Neural progenitor cell (in vitro differentiated cells): Measurements from ENCODE around the gene VSIG2. TPM values are rescaled to one million over a fixed set of nuclear protein-coding genes. Genes with fewer than 3 reads are reported as not detected.

Experiments
- DNase-seq: peaks from one replicate; pipeline ENCODE4 v3.0.0-alpha.2; 2016; ENCODE audit warnings: low spot score
- H2AFZ ChIP-seq: fragments of 200-600 bp; sonication (generic); replicated peaks from 2 replicates; pipeline ENCODE4 v1.6.1; 2016; ENCODE audit warnings: antibody characterized with exemption
- H3F3A ChIP-seq: fragments of 200-600 bp; sonication (generic); 2 replicates; pipeline ENCODE4 v1.6.1; 2016; ENCODE audit warnings: antibody characterized with exemption, low read depth
- H3K27ac ChIP-seq: fragments of 200-600 bp; sonication (generic); 2 replicates; pipeline ENCODE4 v1.5.1; 2016; ENCODE audit warnings: mild to moderate bottlenecking
- H3K27me3 ChIP-seq: fragments of 200-600 bp; sonication (generic); 2 replicates; pipeline ENCODE4 v1.6.1; 2016; ENCODE audit warnings: mild to moderate bottlenecking, moderate library complexity
- H3K36me3 ChIP-seq: fragments of 200-600 bp; sonication (generic); 2 replicates; pipeline ENCODE4 v1.5.1; 2016
- H3K4me1 ChIP-seq: fragments of 200-600 bp; sonication (generic); 2 replicates; pipeline ENCODE4 v1.6.1; 2016; ENCODE audit warnings: mixed run types
- H3K4me2 ChIP-seq: fragments of 200-600 bp; sonication (generic); 2 replicates; pipeline ENCODE4 v1.6.1; 2016
- H3K4me3 ChIP-seq: fragments of 200-600 bp; sonication (generic); 2 replicates; pipeline ENCODE4 v1.5.1; 2016
- H3K79me2 ChIP-seq: fragments of 200-600 bp; sonication (generic); 2 replicates; pipeline ENCODE4 v1.6.1; 2016; ENCODE audit warnings: low read depth
- H3K9ac ChIP-seq: fragments of 200-600 bp; sonication (generic); 2 replicates; pipeline ENCODE4 v1.6.1; 2016
- H3K9me3 ChIP-seq: fragments of 200-600 bp; sonication (generic); 2 replicates; pipeline ENCODE4 v1.5.1; 2016; ENCODE audit warnings: low read depth
- H4K20me1 ChIP-seq: fragments of 200-600 bp; sonication (generic); 2 replicates; pipeline ENCODE4 v1.6.1; 2016; ENCODE audit warnings: low read depth
- H3K27ac Mint-ChIP-seq: 3 replicates; pipeline ENCODE4 v1.8.0; 2021; ENCODE audit warnings: mixed read lengths
- H3K27me3 Mint-ChIP-seq: 2 replicates; pipeline ENCODE4 v1.8.0; 2022; ENCODE audit warnings: low read depth, mild to moderate bottlenecking, inconsistent platforms, moderate library complexity, mixed read lengths; ENCODE audit not compliant: insufficient read depth
- H3K36me3 Mint-ChIP-seq: 3 replicates; pipeline ENCODE4 v1.8.0; 2021; ENCODE audit warnings: mixed read lengths
- H3K4me1 Mint-ChIP-seq: 3 replicates; pipeline ENCODE4 v1.8.0; 2021; ENCODE audit warnings: mixed read lengths
- H3K4me3 Mint-ChIP-seq: 3 replicates; pipeline ENCODE4 v1.8.0; 2021; ENCODE audit warnings: mild to moderate bottlenecking, moderate library complexity, mixed read lengths
- H3K9me3 Mint-ChIP-seq: 3 replicates; pipeline ENCODE4 v1.8.0; 2020; ENCODE audit warnings: mixed read lengths
- CTCF ChIP-seq: fragments of 200-600 bp; sonication (generic); IDR thresholded peaks from 2 replicates; pipeline ENCODE4 v1.5.1; 2017; ENCODE audit warnings: antibody characterized with exemption, mild to moderate bottlenecking
- EZH2 ChIP-seq: fragments of 200-600 bp; sonication (generic); IDR thresholded peaks from 2 replicates; pipeline ENCODE4 v1.6.1; 2017; ENCODE audit warnings: antibody characterized with exemption, mild to moderate bottlenecking, moderate library complexity
- EZH2phosphoT487 ChIP-seq: fragments of 200-600 bp; sonication (generic); IDR thresholded peaks from 2 replicates; pipeline ENCODE4 v1.6.1; 2017; ENCODE audit warnings: antibody characterized with exemption
- total RNA-seq: library from RNA; depleted of rRNA; stranded (reverse); fragments of >200 nt; gene quantifications from 2 replicates; pipeline ENCODE4 v1.2.3, GENCODE V29; 2015; ENCODE audit warnings: low replicate concordance

Gene VSIG2
- total RNA-seq, 1 donor from 2014 or later, result not detected

DNA sequence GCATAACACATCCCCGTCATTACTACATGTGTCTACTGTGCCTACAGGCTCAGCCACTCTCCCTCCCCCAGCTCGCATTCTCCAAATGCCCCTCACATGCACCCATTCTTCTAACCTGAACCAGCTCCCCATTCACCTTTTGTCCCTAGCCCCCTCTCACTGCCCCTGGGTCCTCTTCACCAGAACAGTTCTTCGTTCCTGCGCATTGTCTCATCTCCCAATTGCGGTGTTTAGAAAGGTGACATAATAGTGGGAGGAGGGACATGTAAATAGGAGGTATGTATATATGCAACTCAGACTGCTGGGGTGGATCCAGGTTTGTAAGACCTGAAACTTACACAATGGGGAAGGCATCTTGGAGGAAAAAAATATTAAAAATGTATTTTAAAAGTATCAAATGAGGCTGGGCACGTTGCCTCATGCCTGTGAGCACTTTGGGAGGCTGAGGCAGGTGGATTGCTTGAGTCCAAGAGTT, 4.7 kb upstream of the VSIG2 start:
- TF ChIP-seq CTCF, result no peak
- no peak for TF ChIP-seq EZH2phosphoT487
- TF ChIP-seq EZH2, result no peak
- DNase-seq, result no peak
- peaks cover 70% of the 10 kb centered on the region for H3K27me3 Mint-ChIP-seq
- peaks cover 34% of the 10 kb centered on the region for H3K4me1 ChIP-seq
- no peak overlapping the region for H3K27ac ChIP-seq
- no peaks in the 10 kb centered on the region for H3K9me3 Mint-ChIP-seq
- H3K4me3 ChIP-seq, result no peak overlapping the region
- H3K9me3 ChIP-seq, result no peaks in the 10 kb centered on the region
- no peak overlapping the region for H3K9ac ChIP-seq
- no peak overlapping the region for H3K27ac Mint-ChIP-seq
- peaks cover 28% of the 10 kb centered on the region for H4K20me1 ChIP-seq
- H3K27me3 ChIP-seq, result peaks cover 88% of the 10 kb centered on the region
- H3K36me3 Mint-ChIP-seq, result no peaks in the 10 kb centered on the region
- H3K36me3 ChIP-seq, result no peaks in the 10 kb centered on the region
- no peak overlapping the region for H3K4me3 Mint-ChIP-seq
- peaks cover 44% of the 10 kb centered on the region for H3K4me1 Mint-ChIP-seq
- no peak overlapping the region for H3K4me2 ChIP-seq
- no peak overlapping the region for H2AFZ ChIP-seq
- H3K79me2 ChIP-seq, result no peaks in the 10 kb centered on the region
- H3F3A ChIP-seq, result peaks cover 17% of the 10 kb centered on the region

- peaks cover 30% of the 10 kb centered on the region for H3K4me1 ChIP-seq
- H3K36me3 ChIP-seq, result no peaks in the 10 kb centered on the region
- Mint-ChIP-seq H3K27me3 (peaks cover 66% of the 10 kb centered on the region), H3K27ac (no peak overlapping the region), H3K4me1 (peaks cover 38% of the 10 kb centered on the region), H3K9me3 (no peaks in the 10 kb centered on the region), H3K36me3 (no peaks in the 10 kb centered on the region), H3K4me3 (no peak overlapping the region)
- H3K9ac ChIP-seq, result no peak overlapping the region
- H2AFZ ChIP-seq, result no peak overlapping the region
- peaks cover 17% of the 10 kb centered on the region for H3F3A ChIP-seq
- peaks cover 88% of the 10 kb centered on the region for H3K27me3 ChIP-seq
- no peak overlapping the region for H3K4me3 ChIP-seq
- H3K4me2 ChIP-seq, result no peak overlapping the region
- H3K79me2 ChIP-seq, result no peaks in the 10 kb centered on the region
- TF ChIP-seq CTCF, result no peak
- no peak for TF ChIP-seq EZH2phosphoT487
- no peak for TF ChIP-seq EZH2
- no peak for DNase-seq
- no peak overlapping the region for H3K27ac ChIP-seq
- peaks cover 22% of the 10 kb centered on the region for H4K20me1 ChIP-seq
- no peaks in the 10 kb centered on the region for H3K9me3 ChIP-seq
Observed at GRCh38 chr11:124756033-124756752, 4.1 kb upstream of the VSIG2 start.

DNA sequence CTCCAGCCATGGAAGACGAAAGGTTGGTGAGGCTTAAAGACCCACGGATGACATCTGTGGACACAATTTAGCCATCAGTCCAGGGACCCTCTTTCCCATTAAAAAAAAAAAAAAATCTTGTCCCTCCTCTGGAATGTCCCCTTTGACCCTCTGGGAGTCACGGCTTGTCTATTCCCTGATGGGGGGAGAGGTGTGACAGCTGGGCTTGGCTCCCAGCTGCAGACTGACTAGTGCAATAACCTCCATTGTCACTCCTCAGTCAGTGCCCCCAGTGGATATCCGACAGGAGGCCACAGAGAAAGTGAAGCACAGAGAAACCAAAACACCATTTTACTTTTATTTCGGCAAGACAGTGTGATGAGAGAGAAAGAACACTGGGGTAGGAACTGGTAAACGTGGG, 2.7 kb upstream of the VSIG2 start:
- Histone ChIP-seq H3K27ac (no peak overlapping the region), H3K4me3 (no peak overlapping the region), H3F3A (peaks cover 9% of the 10 kb centered on the region), H3K4me2 (no peak overlapping the region), H4K20me1 (peaks cover 9% of the 10 kb centered on the region), H3K9ac (no peak overlapping the region), H3K9me3 (no peaks in the 10 kb centered on the region), H3K79me2 (no peaks in the 10 kb centered on the region), H2AFZ (no peak overlapping the region), H3K27me3 (peaks cover 88% of the 10 kb centered on the region), H3K4me1 (peaks cover 16% of the 10 kb centered on the region), H3K36me3 (no peaks in the 10 kb centered on the region)
- no peak overlapping the region for H3K27ac Mint-ChIP-seq
- peak; percentile 48 for DNase-seq
- TF ChIP-seq CTCF (no peak), EZH2phosphoT487 (no peak), EZH2 (no peak)
- no peaks in the 10 kb centered on the region for H3K9me3 Mint-ChIP-seq
- H3K4me3 Mint-ChIP-seq, result no peak overlapping the region
- peaks cover 29% of the 10 kb centered on the region for H3K4me1 Mint-ChIP-seq
- no peaks in the 10 kb centered on the region for H3K36me3 Mint-ChIP-seq
- H3K27me3 Mint-ChIP-seq, result peaks cover 65% of the 10 kb centered on the region
